MM.1S (cell line): ENCODE data around the gene TNFRSF8.

Experiments used
- DNase-seq: peaks from one replicate; pipeline ENCODE4 v3.0.0-alpha.2; 2015
- H2AFZ ChIP-seq: fragments of 300-600 bp; sonication (generic); 2 replicates; pipeline ENCODE4 v1.6.0; 2016; ENCODE audit warnings: antibody characterized with exemption, low read length
- H3F3A ChIP-seq: fragments of 300-600 bp; sonication (generic); 2 replicates; pipeline ENCODE4 v1.6.1; 2016; ENCODE audit warnings: mild to moderate bottlenecking, antibody characterized with exemption, low read length, moderate library complexity, mixed read lengths; ENCODE audit not compliant: insufficient read depth
- H3K27ac ChIP-seq: fragments of 300-600 bp; sonication (generic); 2 replicates; pipeline ENCODE4 v1.5.1; 2016; ENCODE audit warnings: mild to moderate bottlenecking, low read length
- H3K27me3 ChIP-seq: fragments of 300-600 bp; sonication (generic); replicated peaks from 2 replicates; pipeline ENCODE4 v1.6.0; 2016; ENCODE audit warnings: low read length; ENCODE audit not compliant: insufficient read depth
- H3K36me3 ChIP-seq: fragments of 300-600 bp; sonication (generic); replicated peaks from 2 replicates; pipeline ENCODE4 v1.6.1; 2016; ENCODE audit warnings: mild to moderate bottlenecking, low read length, mixed read lengths; ENCODE audit not compliant: insufficient read depth
- H3K4me1 ChIP-seq: fragments of 300-600 bp; sonication (generic); 2 replicates; pipeline ENCODE4 v1.6.1; 2016; ENCODE audit warnings: low read length, mixed read lengths
- H3K4me2 ChIP-seq: fragments of 300-600 bp; sonication (generic); 2 replicates; pipeline ENCODE4 v1.6.0; 2016; ENCODE audit warnings: low read depth, low read length
- H3K4me3 ChIP-seq: fragments of 300-600 bp; sonication (generic); 2 replicates; pipeline ENCODE4 v1.5.1; 2016; ENCODE audit warnings: low read length, mixed read lengths
- H3K79me2 ChIP-seq: fragments of 300-600 bp; sonication (generic); 2 replicates; pipeline ENCODE4 v1.6.1; 2016; ENCODE audit warnings: mixed run types, low read length, mixed read lengths
- H3K9ac ChIP-seq: fragments of 300-600 bp; sonication (generic); 2 replicates; pipeline ENCODE4 v1.6.1; 2016; ENCODE audit warnings: low read length, mixed read lengths
- H3K9me2 ChIP-seq: fragments of 300-600 bp; sonication (generic); replicated peaks from 2 replicates; pipeline ENCODE4 v1.6.1; 2016; ENCODE audit warnings: mild to moderate bottlenecking, low read length, mixed read lengths; ENCODE audit not compliant: insufficient read depth
- H3K9me3 ChIP-seq: fragments of 300-600 bp; sonication (generic); replicated peaks from 2 replicates; pipeline ENCODE4 v1.6.1; 2016; ENCODE audit warnings: mild to moderate bottlenecking, low read length, mixed read lengths; ENCODE audit not compliant: insufficient read depth
- H4K20me1 ChIP-seq: fragments of 300-600 bp; sonication (generic); 2 replicates; pipeline ENCODE4 v1.6.1; 2016; ENCODE audit warnings: mild to moderate bottlenecking, low read length, moderate library complexity, mixed read lengths; ENCODE audit not compliant: insufficient read depth
- CTCF ChIP-seq: fragments of 300-600 bp; sonication (generic); IDR thresholded peaks from 2 replicates; pipeline ENCODE4 v1.5.1; 2016; ENCODE audit warnings: antibody characterized with exemption, low read length, mixed read lengths
- EZH2 ChIP-seq: fragments of 300-600 bp; sonication (generic); optimal IDR thresholded peaks from 2 replicates; pipeline ENCODE3; 2017; ENCODE audit warnings: low read depth, mild to moderate bottlenecking, antibody characterized with exemption, low read length, mixed read lengths
- EZH2phosphoT487 ChIP-seq: fragments of 300-600 bp; sonication (generic); IDR thresholded peaks from 2 replicates; pipeline ENCODE4 v1.6.1; 2018; ENCODE audit warnings: antibody characterized with exemption, low read length

TNFRSF8 gene

GRCh38 chr1:12127206-12127810 is 64.2 kb downstream of the TNFRSF8 start:
- no peak overlapping the region for H3K27ac ChIP-seq
- H3K79me2 ChIP-seq, result no peaks in the 10 kb centered on the region
- no peak overlapping the region for H3K9ac ChIP-seq
- no peaks in the 10 kb centered on the region for H3K9me2 ChIP-seq
- no peaks in the 10 kb centered on the region for H3K36me3 ChIP-seq
- TF ChIP-seq EZH2 (no peak), EZH2phosphoT487 (no peak), CTCF (no peak)
- H3K4me3 ChIP-seq, result no peak overlapping the region
- no peaks in the 10 kb centered on the region for H3K27me3 ChIP-seq
- no peaks in the 10 kb centered on the region for H3K4me1 ChIP-seq
- no peak for DNase-seq
- no peaks in the 10 kb centered on the region for H3F3A ChIP-seq
- no peaks in the 10 kb centered on the region for H3K9me3 ChIP-seq
- no peak overlapping the region for H3K4me2 ChIP-seq
- H2AFZ ChIP-seq, result no peak overlapping the region
- no peaks in the 10 kb centered on the region for H4K20me1 ChIP-seq

DNA sequence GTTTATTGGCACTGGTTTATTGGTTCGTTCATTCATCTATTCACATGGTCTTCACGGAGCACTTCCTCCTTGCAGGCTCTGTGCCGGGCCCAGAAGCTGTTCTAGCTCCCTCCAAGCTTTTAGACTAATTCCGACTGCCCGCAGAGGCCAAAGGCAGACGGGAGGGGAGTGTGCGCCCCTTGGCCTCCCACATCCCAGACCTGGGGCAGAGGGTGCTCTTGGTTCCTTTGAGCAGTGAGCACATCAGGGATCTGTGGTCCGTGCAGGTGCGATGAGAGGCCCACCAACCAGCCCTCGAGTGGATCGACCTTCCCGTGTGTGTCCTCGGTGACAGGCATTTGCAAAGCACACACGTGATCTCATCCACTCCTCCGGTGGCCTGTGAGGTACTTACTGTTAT is 65.0 kb downstream of the TNFRSF8 start:
- no peak overlapping the region for H3K27ac ChIP-seq
- H3K36me3 ChIP-seq, result no peaks in the 10 kb centered on the region
- H3K27me3 ChIP-seq, result no peaks in the 10 kb centered on the region
- H2AFZ ChIP-seq, result no peak overlapping the region
- no peaks in the 10 kb centered on the region for H3K4me1 ChIP-seq
- H3K4me3 ChIP-seq, result no peak overlapping the region
- DNase-seq, result no peak
- no peaks in the 10 kb centered on the region for H3F3A ChIP-seq
- no peak overlapping the region for H3K9ac ChIP-seq
- H3K4me2 ChIP-seq, result no peak overlapping the region
- H3K9me3 ChIP-seq, result no peaks in the 10 kb centered on the region
- no peaks in the 10 kb centered on the region for H3K79me2 ChIP-seq
- no peaks in the 10 kb centered on the region for H3K9me2 ChIP-seq
- TF ChIP-seq CTCF (no peak), EZH2 (no peak), EZH2phosphoT487 (no peak)
- H4K20me1 ChIP-seq, result no peaks in the 10 kb centered on the region

GRCh38 chr1:12129624-12130023 is 66.5 kb downstream of the TNFRSF8 start:
- Histone ChIP-seq H3K79me2 (no peaks in the 10 kb centered on the region), H3K4me2 (no peak overlapping the region), H3F3A (no peaks in the 10 kb centered on the region), H3K9ac (no peak overlapping the region), H3K27ac (no peak overlapping the region), H3K4me3 (no peak overlapping the region), H3K36me3 (no peaks in the 10 kb centered on the region), H3K9me3 (no peaks in the 10 kb centered on the region), H4K20me1 (no peaks in the 10 kb centered on the region), H2AFZ (no peak overlapping the region), H3K9me2 (no peaks in the 10 kb centered on the region), H3K27me3 (no peaks in the 10 kb centered on the region), H3K4me1 (no peaks in the 10 kb centered on the region)
- TF ChIP-seq EZH2 (no peak), EZH2phosphoT487 (no peak), CTCF (no peak)
- no peak for DNase-seq
